HG03571 (cell line): Measurements from ENCODE around the gene TMEM138.

Experiments
- ATAC-seq: cut with Tn5 transposase; IDR thresholded peaks from one replicate; pipeline ENCODE4 v1.9.1; 2021; ENCODE audit not compliant: unreplicated experiment

The TMEM138 gene

DNA sequence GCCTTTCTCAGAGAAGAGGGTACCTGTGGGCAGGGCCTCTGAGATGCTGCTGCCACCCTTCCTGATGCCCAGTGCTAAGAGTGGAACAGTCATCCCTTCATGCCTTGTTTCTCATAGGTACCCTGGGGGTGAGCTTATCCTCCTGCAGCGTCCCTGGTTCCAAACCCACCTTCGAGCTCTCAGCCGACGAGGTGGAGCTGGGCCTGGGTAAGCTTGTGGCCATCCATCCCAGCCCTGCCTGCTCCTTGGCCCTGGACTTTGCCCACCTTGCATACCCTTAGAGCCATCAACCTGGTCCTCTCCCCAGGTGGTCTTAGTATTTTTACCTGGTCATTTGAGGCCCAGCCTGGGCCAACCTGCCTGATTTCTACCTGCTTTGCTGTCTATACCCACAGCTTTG lies 20.5 kb upstream of the TMEM138 start:
- no peak for ATAC-seq

DNA sequence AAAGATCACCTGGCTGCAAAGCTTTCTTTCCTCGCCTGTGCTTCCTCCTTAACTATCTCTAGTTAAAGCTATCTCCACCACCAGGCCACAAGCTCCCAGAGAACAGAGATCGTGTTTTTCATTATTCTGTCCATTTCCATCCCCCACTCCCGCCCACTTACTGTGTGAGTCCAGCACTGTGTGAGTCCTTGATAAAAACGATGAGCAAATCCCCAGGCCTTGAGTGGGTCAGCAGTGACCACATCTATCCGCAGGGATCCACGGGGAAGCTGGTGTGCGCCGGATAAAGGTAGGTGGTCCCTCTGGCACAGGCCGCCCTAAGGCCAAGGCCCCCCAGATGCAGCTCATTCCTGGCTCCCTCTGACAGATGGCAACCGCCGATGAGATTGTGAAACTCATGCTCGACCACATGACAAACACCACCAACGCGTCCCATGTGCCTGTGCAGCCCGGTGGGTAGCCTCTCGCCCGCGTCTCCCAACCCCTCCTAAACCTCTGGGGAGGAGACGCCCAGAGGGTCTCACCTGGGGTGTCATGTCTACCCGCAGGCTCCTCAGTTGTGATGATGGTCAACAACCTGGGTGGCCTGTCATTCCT lies 19.9 kb upstream of the TMEM138 start:
- ATAC-seq = no peak

DNA sequence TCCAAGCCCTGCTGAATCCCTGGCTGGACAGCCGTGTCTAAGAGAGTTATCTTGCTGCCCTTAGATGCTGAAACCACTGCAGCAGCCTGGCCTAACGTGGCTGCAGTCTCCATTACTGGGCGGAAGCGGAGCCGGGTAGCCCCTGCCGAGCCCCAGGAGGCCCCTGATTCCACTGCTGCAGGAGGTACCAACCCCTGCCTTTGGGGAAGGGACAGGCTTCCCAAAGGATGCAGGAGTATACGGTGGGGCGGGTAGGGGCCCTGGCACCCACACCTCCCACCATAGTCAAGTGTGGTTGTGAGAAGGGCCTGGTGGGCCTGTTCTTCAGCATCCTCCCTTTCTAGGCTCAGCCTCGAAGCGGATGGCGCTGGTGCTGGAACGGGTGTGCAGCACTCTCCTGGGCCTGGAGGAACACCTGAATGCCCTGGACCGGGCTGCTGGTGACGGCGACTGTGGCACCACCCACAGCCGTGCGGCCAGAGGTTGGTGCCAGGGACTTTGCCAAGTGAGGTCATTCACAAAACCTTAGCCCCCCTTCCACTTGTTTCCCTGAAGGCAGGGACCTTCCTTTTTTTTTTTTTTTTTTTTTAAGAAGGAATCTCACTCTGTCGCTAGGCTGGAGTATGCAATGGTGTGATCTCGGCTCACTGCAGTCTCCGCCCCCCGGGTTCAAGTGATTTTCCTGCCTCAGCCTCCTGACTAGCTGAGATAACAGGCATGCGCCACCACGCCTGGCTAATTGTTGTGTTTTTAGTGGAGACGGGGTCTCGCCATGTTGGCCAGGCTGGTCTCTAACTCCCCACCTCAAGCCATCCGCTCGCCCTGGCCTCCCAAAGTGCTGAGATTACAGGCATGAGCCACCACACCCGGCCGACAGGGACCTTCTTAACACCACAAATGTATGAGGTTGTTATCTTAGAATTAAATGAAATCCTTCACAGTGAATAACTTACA lies 18.1 kb upstream of the TMEM138 start:
- no peak for ATAC-seq

DNA sequence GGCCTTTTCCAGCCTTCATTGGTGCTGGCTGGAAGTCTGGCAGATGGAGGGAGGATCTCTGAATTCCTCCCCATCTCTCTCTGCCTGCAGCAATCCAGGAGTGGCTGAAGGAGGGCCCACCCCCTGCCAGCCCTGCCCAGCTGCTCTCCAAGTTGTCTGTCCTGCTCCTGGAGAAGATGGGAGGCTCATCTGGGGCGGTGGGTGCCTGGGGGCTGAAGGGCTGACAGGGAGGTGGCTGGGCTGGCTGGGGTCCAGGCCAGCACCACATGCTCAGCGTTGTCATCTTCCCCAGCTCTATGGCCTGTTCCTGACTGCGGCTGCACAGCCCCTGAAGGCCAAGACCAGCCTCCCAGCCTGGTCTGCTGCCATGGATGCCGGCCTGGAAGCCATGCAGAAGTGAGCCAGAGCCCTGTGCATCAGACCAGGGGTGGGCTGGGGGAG lies 17.0 kb upstream of the TMEM138 start:
- no peak for ATAC-seq

DNA sequence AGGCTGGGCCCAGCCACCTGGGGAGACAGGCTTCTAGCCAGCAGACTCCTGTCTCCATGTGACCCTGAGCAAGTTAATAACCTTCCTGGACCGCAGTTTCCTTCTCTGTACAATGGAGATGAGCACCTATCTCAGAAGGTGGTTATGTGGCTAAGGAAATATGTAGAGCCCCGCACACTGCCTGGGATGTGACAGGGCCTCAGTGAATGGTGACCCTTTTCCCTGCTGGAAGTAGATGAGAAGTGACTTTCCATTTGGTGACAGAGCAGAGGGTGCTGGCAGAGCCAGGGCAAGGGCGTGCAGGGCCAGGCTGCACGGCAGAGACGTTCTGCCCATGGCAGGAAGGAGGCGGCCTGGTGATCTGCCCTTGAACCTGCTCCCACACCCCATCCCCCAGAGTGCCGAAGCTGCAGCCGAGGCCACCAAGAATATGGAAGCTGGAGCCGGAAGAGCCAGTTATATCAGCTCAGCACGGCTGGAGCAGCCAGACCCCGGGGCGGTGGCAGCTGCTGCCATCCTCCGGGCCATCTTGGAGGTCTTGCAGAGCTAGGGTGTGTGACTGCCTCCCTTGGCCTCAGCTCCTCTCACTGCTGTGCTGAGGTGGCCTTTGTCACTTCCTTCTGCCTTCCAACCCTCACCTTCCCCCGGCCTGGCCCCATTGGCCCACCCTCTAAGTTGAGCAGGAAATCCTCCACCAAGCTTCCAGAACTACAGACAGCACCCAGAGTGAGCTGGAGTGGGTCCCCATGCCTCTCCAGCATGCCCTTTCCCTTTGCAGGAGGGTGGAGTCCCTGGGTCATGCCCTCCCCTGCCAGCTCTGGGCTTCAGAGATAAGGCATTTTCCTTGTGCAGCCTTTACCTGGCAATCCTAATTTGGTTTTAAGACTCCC lies 16.0 kb upstream of the TMEM138 start:
- no peak for ATAC-seq

DNA sequence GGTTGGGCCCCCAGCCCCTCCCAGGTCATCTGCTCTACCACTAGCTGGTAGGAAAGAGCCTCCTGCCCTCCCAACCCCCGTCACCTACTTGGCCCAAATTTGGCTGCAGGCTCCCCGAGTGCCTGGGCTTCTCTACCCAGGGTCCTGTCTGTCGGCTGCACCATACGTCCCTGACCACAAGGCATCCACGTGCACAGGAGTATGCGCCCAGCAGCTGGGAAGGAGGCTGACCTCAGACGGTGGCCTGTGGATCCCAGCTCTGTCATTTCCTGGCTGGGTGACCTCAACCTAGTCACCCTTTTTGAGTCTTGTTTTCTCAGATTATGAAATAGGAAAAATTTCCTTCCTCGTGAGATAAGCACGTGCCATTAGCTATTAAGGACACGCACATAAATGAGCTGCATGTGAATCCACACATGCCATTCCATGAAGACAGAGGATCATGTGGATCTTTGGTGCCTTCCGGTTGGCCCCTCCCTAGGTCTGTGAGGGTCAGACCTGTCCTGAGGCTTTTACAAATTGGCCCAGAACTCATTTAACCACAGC lies 14.2 kb upstream of the TMEM138 start:
- ATAC-seq = no peak

DNA sequence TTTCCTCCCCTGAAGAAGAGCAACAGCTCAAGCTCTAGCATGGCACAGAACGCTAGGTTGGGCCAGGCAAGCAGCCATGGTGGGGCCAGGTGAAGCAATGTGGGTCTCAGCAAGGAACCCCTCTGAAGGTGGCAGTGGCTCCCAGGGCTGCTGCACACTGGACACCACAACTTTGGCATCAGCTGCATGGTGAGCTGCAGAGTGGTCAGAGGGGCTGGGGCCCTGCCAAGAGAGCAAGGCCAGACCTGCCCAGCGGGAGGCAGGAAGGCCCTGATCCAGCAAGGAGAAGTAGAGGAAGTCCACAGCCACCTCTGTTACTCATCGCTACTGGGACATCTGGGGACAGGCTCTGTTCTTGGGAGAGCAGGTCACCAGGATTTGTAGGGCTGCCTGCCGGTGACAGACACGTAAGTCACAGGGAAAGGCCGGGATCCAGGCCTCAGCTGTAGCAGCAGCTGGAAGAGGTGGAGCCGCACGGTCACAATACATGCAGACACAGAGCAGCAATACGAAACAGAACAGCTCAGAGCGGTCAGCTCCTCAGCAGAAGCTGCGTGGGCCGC lies 12.9 kb upstream of the TMEM138 start:
- ATAC-seq = no peak

DNA sequence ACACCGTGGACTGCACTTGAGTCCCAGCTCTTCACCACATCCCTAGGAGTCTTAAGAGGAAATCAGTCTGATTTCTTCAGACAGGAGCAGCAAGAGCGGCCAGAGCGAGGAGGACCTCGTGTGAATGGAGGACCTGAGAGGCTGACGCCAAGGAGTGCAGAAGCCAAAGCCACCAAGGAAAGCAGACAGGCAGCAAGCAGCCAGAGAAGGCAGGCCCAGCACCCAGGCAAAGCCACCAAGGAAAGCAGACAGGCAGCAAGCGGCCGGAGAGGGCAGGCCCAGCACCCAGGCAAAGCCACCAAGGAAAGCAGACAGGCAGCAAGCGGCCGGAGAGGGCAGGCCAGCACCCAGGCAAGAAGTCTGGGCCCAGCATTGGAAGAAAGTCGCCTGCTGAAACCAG lies 12.3 kb upstream of the TMEM138 start:
- ATAC-seq = no peak

DNA sequence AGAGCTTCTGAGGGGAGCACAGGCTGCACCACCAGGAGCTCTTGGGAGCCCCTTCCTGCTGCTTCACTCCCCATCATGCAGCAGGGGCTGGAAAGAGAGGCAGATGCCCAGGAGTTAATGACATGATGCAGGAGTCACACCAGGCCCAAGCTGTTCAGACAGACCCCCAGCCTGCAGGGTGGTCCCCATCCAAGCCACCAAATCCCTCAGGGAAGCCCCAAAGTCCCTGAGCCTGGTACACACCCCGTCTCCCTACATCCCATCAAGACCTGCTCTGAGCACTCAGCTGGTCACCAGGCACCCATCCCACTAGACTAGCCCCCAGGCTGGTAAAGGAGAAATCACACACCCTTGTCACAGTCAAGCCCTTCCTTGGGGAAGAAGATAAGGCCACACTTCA lies 11.8 kb upstream of the TMEM138 start:
- ATAC-seq = no peak

DNA sequence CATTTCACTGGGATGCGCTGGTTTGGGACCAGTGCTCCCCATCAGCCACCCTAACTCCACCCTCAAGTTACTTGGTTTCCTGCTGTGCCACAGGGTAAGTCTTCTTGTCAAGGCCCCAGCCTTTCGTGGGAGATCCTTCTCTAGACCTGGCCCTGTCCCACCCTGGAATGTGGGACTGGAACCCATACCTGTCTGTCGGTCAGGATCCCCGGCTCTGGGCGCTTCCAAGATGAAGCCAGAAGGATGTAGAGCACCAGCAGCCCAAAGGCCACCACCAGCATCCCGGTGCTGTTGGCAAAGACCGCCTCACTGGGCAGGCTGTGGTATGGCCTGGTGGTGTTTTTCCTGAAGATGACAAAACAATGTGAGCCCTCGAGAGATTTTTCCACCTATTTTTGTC lies 11.4 kb upstream of the TMEM138 start:
- ATAC-seq = no peak

DNA sequence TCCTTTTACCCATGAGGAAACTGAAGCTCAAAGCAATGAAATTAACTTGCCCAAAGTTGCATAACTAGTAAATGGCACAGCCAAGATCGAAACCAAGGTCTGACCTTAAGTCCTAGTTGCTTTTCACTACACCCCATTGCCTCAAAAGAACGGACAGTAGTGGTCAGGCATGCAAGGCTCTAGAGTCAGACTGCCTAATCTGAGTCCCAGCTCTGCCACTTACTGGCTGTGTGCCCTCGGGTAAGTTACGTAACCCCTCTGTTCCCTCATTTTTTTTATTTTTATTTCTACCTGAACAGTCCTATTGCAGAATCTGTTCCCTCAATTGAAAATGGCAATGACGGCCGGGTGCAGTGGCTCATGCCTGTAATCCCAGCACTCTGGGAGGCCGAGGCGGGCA lies 10.1 kb upstream of the TMEM138 start:
- ATAC-seq = no peak

DNA sequence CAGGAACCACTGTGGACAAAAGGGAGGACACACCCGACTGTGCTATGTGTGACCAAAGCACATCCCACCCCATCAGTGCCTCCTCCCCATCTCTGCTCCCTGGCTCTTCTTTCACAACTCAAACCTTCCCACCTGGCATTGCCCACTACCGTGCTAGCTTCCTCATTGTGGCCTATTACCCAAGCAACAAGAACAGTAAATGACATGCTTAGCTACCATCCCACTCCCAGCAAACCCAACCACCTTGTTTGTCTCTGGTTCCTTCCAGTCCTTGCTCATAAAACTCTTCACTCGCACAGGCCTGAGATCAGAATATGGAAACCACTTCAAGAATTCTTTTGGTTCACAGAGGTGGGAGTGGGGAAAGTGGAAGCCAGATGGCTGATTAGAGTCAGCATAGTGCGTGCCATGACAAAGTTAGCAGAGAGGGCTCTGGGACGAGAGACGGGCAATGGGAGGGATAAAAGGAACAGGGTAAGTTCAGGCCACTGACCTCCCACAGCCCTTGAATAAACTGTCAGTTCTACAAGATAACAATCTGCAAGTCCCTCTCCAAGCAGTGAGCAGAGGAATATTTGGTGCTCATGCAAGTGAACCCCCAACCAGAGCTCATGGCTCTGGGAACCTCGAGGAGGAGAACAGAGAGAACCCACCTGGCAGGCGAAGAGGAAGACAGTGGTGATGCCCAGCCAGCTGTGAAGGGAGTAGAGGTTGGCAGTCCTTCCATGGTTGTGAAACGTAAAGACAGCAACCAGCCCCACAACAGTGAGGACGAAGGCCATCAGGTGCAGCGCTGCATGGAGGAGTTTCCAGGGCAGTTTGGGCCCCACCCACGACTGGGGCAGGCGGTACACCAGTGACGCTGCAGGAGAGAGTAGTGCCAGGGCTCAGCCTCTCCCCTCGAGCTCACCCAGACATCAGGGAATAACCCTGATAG lies 8.8 kb upstream of the TMEM138 start:
- no peak for ATAC-seq

DNA sequence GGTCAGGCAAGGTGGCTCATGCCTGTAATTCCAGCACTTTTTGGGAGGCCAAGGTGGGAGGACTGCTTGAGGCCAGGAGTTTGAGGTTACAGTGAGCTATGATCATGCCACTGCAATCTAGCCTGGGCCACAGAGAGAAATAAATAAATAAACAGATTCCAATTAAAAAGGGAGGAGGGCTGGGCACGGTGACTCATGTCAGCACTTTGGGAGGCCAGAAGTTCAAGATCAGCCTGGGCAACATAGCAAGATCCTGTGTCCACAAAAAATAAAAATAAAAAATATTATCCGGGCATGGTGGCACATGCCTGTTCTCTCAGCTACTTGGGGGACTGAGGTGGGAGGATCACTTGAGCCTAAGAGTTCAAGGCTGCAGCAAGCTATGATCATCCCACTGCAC lies 8.0 kb upstream of the TMEM138 start:
- no peak for ATAC-seq

DNA sequence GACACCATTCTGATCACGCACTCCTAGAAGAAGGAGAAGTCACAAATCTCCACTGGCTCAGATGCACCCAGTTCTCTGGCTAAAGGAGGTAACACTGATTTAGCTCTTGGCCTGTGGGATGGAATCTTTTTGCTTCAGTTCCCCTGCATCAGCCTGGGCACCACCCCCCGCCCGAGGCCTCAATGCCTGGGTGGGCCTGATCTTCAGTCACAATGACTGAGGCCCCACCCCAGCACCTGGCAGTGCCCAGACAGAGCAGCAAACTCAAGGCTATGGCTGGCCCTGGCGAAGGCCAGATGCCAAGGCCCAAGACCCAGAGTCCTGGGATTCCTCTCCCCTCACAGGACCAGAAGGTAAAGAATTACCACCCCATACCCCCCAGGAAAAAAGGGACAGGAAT lies 5.5 kb upstream of the TMEM138 start:
- no peak for ATAC-seq

DNA sequence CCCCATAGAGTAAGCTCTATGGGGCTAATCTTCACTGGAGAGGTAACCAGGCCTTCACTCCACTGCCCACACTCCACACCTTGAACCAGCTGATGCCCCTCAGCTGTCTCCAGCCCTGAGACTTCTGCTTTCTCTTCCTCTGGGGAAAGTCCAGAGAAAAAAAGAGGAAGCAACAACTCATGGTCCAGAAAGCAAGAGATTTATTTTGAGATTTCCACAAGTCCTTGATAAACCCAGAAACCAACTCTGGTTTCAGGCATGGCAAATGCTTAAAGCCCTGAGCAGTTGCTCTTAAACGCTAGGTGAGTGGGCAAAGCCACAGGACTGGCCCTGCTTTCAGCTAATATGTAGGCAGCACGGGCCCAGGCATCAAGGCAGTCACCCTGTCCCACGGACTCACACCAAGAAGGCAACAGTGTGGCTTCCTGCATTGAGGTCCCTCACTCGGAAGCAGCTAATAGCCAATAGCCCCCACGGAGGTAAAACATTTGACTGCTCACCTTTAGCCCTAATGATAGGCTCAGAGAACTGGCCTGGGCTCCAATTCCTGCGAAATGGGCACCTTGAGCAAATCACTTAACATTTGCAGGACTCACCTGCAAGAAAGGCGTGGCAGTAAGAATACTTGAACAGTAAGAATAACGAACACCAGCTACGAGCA lies 4.8 kb upstream of the TMEM138 start:
- ATAC-seq = peak; percentile 49

DNA sequence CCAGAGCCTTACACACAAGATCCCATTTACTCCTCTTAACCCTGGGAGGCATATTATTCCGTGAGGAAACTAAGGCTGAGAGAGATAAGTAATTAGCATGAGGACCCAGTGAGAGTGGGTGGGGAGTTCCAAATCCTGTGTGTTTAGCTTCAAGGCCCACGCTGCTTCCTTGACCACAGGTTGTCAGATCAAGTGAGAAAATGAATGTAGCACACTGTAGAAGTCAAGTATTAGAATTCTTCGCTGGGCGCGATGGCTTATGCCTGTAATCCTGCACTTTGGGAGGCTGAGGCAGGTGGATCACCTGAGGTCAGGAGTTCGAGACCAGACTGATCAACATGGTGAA lies 4.3 kb upstream of the TMEM138 start:
- ATAC-seq = no peak

DNA sequence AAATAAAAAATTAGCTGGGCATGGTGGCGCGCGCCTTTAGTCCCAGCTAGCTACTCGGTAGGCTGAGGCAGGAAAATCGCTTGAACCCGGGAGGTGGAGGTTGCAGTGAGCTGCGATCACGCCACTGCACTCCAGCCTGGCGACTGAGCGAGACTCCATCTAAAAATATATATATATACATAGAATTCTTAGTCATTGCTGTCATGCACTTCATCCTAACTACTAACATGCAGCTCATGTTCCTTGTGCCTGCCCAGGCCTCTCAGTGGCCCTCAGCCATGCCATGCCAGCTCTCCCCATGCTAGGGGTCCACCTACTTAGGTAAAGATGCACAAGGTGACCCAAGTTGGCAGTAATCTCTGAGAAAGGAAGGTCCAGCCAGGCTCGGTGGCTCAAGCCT lies 3.6 kb upstream of the TMEM138 start:
- no peak for ATAC-seq

DNA sequence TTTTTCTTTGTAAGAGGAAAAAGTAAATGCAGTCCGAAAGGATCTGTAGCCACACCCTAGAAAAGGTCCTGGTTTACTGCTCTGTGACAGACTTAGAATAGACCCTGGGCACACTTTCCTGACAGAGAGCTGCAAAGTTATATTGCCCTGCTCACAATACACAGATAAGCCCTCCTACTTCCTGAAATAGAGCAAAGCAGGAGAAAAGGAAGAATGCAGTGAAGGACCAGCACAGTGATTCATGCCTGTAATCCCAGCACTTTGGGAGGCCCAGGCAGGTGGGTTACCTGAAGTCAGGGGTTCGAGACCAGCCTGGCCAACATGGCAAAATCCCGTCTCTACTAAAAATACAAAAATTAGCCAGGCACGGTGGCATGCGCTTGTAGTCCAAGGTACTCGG lies 2.7 kb upstream of the TMEM138 start:
- no peak for ATAC-seq

DNA sequence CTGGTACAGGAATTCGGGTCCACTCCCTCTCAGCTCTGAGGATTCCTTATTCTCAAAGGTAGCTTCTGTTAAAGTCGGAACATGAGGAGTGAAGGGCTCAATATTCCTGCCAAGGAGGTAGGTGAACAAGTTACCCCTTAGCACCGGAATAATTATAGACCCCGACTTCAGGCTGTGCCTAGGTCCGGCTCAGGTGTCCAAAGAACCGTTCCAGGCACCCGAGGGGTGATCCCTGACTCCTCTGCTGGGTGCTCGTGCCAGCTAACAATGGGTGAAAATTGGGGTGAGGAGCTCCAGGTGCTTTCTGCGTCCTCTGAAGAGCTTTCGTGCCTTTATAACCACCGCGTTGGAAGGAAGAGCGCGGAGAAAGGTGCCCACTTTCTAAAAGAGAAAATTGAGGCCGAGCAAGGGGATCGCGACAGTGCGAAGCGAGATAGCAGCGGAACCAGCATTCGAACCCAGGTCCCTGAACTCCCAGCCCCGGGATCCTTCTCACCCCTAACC lies 885 bp upstream of the TMEM138 start:
- ATAC-seq = no peak
